Measurements from ENCODE around the gene RIMOC1.
A peak's percentile ranks its signal among the peaks of the same experiment; 100 is the strongest.

RIMOC1 gene

DNA sequence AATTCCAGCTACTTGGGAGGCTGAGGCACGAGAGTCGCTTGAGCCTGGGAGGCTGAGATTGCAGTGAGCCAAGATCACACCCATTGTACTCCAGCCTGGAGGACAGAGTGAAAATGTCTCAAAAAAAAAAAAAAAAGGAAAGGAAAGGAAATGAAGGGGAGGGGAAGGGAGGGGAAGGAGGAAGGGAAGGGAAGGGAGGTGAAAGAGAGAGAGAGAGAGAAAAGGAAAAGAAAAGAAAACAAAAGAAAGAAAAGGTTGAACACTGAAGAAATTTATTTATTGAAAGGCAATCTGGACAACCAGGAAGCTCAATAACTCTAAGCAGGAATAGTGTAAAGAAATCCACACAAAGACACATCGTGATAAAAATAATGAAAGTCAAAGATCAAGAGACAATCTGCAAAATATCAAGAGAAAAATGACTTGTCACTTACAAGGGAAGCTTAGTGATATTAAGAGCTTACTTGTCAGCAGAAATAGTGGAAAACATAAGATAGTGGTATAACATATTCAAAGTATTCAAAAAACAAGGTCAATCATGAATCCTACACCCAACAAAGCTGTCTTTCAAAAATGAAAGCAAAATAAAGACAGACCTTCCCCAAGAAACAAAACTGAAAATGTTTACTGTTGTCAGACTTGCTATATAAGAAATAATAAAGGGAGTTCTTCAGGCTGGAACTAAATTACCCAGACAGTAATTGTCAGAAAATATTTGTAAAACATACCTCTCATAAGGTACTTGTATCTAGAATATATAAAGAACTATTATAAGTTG, 10.9 kb upstream of the RIMOC1 start:
- no peak overlapping the region for H3K4me3 ChIP-seq (ENCODE audit: low read length)
- H3K9me3 ChIP-seq (ENCODE audit: insufficient read depth, low read depth, low read length) = peaks cover 2% of the 10 kb centered on the region; the same call in 1 of the 2 replicates
- no peaks in the 10 kb centered on the region for H3K36me3 ChIP-seq (ENCODE audit: insufficient read depth, low read depth, low read length)
- H3K27me3 ChIP-seq (ENCODE audit: insufficient read depth, low read length) = no peaks in the 10 kb centered on the region
- no peaks in the 10 kb centered on the region; the same call in 1 of the 2 replicates for H3K4me1 ChIP-seq (ENCODE audit: insufficient read depth, low read length)
- no peak overlapping the region for H3K9ac ChIP-seq (ENCODE audit: low read depth, low read length)
- H3K27ac ChIP-seq (ENCODE audit: low read length) = no peak overlapping the region

DNA sequence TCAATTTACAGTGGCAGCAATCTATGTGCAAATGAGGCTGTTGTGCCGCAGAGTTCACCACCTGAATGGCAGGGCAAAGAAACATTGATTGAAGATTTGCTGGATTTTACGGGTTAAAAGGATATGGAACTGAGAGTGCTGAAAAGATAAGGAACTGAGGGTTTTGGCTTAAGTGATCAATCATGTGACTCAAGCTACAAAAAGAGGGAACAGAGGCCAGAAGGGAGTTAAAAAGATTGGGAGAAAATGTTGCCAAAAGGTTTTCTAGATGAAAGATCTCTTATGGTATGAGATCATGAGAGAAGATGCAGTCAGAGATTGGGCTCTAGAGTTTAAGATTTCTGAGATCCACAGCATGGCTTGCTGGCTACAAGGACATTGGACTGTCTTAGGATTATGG, 7.9 kb upstream of the RIMOC1 start:
- H3K9ac ChIP-seq (ENCODE audit: low read depth, low read length) = no peak overlapping the region
- H3K27me3 ChIP-seq (ENCODE audit: insufficient read depth, low read length) = no peaks in the 10 kb centered on the region
- H3K4me3 ChIP-seq (ENCODE audit: low read length) = no peak overlapping the region
- H3K27ac ChIP-seq (ENCODE audit: low read length) = no peak overlapping the region
- H3K4me1 ChIP-seq (ENCODE audit: insufficient read depth, low read length) = no peaks in the 10 kb centered on the region; the same call in 1 of the 2 replicates
- H3K9me3 ChIP-seq (ENCODE audit: insufficient read depth, low read depth, low read length) = no peaks in the 10 kb centered on the region
- H3K36me3 ChIP-seq (ENCODE audit: insufficient read depth, low read depth, low read length) = no peaks in the 10 kb centered on the region

DNA sequence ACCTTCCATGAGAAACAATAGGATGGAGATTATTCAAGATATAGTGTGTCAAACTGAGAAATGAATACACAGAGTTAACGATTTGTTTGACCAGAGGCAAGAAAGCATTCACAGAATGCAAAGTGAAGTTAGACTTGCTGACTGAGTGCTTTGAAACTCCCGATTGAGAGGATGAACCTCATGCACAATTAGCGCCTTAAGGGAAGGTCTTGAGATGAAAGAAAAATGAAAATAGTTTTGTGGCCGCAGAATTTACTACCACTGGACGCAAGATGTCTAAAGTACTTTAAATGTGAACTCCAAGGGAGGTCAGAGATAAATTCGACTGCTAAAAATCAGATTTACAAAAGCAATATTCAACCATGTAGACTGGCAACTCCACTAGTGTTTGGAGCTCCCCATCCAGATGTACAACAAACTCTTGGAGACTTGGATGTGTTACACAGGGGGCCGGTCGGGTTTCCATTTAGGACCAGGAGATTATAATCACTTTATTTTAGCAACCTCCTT, 707 bp upstream of the RIMOC1 start:
- Histone ChIP-seq H3K27me3 (ENCODE audit: insufficient read depth, low read length) (no peaks in the 10 kb centered on the region), H3K4me1 (ENCODE audit: insufficient read depth, low read length) (peaks cover 6% of the 10 kb centered on the region; the same call in 1 of the 2 replicates), H3K27ac (ENCODE audit: low read length) (peak overlapping the region; percentile 59), H3K4me3 (ENCODE audit: low read length) (peak overlapping the region; percentile 75), H3K36me3 (ENCODE audit: insufficient read depth, low read depth, low read length) (peaks cover 17% of the 10 kb centered on the region), H3K9me3 (ENCODE audit: insufficient read depth, low read depth, low read length) (no peaks in the 10 kb centered on the region), H3K9ac (ENCODE audit: low read depth, low read length) (peak overlapping the region; percentile 71; the same call in 1 of the 2 replicates)

DNA sequence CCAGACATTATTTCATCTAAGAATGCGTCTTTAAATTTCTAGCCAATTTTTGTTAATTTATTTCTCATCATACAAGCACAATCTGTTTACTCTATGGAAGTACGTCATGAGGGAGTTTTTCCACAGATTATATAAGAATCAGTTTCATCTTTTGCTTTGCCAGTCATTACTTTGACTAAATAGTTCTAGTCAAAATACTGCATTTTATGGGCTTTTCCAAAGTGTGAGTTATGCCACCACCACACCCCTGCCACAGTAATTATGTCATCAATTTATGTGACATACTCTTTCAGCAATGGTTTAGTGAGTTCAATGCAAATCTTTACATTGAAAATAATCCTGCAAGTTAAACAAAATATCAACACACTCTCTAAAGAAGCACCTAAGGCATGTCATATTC, 2.0 kb downstream of the RIMOC1 start:
- no peak overlapping the region for H3K27ac ChIP-seq (ENCODE audit: low read length)

DNA sequence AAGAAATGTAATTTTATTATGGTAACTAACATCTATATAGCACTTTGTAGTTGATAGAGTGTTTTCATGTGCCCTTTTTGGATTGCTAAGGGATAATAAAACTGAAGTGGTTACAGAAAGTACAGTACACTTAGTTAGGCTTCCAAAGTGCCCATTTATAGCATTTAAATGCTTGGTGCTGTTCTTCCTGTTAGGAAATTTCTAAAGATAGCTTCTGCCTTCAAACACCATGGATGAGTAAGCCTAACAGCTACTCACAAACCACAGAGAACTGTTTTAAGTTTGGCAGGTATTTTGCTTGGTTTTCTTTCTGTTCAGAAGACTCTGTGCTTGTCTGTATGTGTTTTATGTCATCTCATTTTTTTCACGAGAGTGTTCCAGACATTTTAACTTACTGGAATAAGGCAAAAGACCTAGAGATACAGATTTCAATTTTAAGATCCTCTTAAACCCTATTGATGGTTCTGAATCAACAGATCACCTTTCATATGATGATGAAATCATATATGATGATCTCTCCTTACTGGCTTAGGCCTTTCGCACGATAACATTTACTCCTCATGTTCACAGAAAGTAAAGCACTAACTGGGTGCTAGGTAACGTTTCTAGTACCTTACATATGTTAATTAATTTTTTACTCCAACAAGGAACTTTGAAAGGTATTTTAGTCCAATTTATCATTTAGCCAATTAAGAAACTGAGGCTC, 4.4 kb downstream of the RIMOC1 start:
- Histone ChIP-seq H3K27me3 (ENCODE audit: insufficient read depth, low read length) (no peaks in the 10 kb centered on the region), H3K9ac (ENCODE audit: low read depth, low read length) (no peak overlapping the region), H3K4me1 (ENCODE audit: insufficient read depth, low read length) (peaks cover 3% of the 10 kb centered on the region; the same call in 1 of the 2 replicates), H3K4me3 (ENCODE audit: low read length) (no peak overlapping the region), H3K36me3 (ENCODE audit: insufficient read depth, low read depth, low read length) (peaks cover 64% of the 10 kb centered on the region), H3K27ac (ENCODE audit: low read length) (no peak overlapping the region), H3K9me3 (ENCODE audit: insufficient read depth, low read depth, low read length) (no peaks in the 10 kb centered on the region)

More for the DNA sequence above, 2.0 kb downstream of the RIMOC1 start:
- H3K9ac ChIP-seq (ENCODE audit: low read depth, low read length) = no peak overlapping the region
- H3K4me1 ChIP-seq (ENCODE audit: insufficient read depth, low read length) = peaks cover 6% of the 10 kb centered on the region; the same call in 1 of the 2 replicates
- no peaks in the 10 kb centered on the region for H3K27me3 ChIP-seq (ENCODE audit: insufficient read depth, low read length)
- no peaks in the 10 kb centered on the region for H3K9me3 ChIP-seq (ENCODE audit: insufficient read depth, low read depth, low read length)
- H3K4me3 ChIP-seq (ENCODE audit: low read length) = no peak overlapping the region
- H3K36me3 ChIP-seq (ENCODE audit: insufficient read depth, low read depth, low read length) = peaks cover 41% of the 10 kb centered on the region

DNA sequence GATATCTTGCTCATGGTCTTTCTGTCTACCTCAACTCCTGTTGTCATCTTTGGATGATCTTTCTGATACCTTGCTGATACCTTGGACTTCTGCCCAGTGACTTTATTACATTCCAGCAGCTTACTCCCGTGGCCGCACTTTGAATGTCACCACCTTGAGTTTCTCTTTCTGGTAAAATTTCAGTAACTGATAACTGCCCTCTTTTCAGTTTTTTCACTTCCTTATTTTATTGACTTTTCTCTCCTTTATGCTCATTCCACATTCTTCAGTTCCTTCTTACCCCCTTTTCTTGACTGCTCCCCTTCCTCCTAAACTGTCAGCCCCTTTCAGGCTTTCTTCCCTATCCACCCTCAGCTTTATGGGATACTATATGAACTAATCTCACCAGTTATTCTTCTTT, 14.0 kb downstream of the RIMOC1 start:
- no peaks in the 10 kb centered on the region for H3K27me3 ChIP-seq (ENCODE audit: insufficient read depth, low read length)
- H3K36me3 ChIP-seq (ENCODE audit: insufficient read depth, low read depth, low read length) = peaks cover 86% of the 10 kb centered on the region
- no peak overlapping the region for H3K9ac ChIP-seq (ENCODE audit: low read depth, low read length)
- H3K4me1 ChIP-seq (ENCODE audit: insufficient read depth, low read length) = peaks cover 3% of the 10 kb centered on the region; the same call in 1 of the 2 replicates
- H3K27ac ChIP-seq (ENCODE audit: low read length) = no peak overlapping the region
- H3K9me3 ChIP-seq (ENCODE audit: insufficient read depth, low read depth, low read length) = no peaks in the 10 kb centered on the region
- no peak overlapping the region for H3K4me3 ChIP-seq (ENCODE audit: low read length)

DNA sequence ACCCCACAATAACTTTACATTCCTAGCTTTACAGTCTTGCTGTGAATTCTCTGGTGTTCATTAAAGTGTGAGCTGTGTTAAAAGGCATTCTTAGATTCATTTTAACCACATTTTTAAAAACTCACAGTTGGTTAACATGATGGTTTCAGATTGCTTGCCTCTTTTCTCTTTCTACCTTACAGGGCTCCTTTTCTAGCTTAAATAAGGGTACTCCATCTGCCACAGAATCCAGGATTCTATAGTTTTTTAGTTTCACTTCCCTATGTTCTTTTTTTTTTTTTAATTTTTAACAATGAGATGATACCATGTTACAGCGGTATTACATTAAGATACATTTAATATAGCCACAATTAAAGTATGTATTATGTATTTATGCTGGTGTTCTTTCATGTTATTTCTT, 17.0 kb downstream of the RIMOC1 start:
- Histone ChIP-seq H3K9me3 (ENCODE audit: insufficient read depth, low read depth, low read length) (no peaks in the 10 kb centered on the region), H3K9ac (ENCODE audit: low read depth, low read length) (no peak overlapping the region), H3K27ac (ENCODE audit: low read length) (no peak overlapping the region), H3K4me3 (ENCODE audit: low read length) (no peak overlapping the region), H3K27me3 (ENCODE audit: insufficient read depth, low read length) (peaks cover 8% of the 10 kb centered on the region), H3K36me3 (ENCODE audit: insufficient read depth, low read depth, low read length) (peaks cover 57% of the 10 kb centered on the region), H3K4me1 (ENCODE audit: insufficient read depth, low read length) (peaks cover 3% of the 10 kb centered on the region; the same call in 1 of the 2 replicates)

DNA sequence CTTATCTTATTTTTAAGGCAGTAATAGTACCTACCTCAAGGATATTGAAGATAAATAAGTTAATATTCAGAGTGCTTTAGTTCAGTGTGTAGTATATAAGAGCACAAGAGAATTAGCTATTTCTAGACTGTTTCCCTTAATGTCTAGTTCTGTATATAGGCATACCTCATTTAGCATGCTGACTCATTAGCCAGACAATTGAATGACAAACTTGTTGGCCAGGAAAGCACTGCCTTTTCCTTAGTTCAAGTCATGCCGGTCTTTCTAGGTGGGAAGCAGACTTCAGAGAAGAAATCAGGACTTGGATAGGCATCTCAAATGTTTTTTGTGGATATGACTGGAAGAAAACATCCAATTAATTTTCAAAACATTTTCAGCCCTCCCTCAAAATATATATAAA, 17.7 kb downstream of the RIMOC1 start:
- H3K4me1 ChIP-seq (ENCODE audit: insufficient read depth, low read length) = peaks cover 3% of the 10 kb centered on the region; the same call in 1 of the 2 replicates
- no peak overlapping the region for H3K27ac ChIP-seq (ENCODE audit: low read length)
- peaks cover 8% of the 10 kb centered on the region for H3K27me3 ChIP-seq (ENCODE audit: insufficient read depth, low read length)
- H3K9me3 ChIP-seq (ENCODE audit: insufficient read depth, low read depth, low read length) = no peaks in the 10 kb centered on the region
- H3K4me3 ChIP-seq (ENCODE audit: low read length) = no peak overlapping the region
- H3K9ac ChIP-seq (ENCODE audit: low read depth, low read length) = no peak overlapping the region
- peaks cover 50% of the 10 kb centered on the region for H3K36me3 ChIP-seq (ENCODE audit: insufficient read depth, low read depth, low read length)

DNA sequence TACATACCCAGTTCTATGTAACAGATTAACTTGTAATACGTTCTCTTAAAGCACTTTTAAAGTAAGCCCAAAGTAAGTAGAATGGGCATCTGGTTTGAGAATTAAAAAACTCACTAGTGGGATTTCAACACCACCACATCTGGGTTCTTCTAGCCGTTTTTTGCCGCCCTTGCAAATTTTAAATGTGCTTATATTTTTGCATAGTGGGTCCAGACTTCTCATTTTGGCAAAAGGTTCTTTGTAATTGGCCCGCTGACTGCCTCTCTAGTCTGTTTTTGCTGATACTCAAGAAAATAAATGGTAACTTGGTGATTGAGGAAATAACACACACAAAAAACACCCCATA, 20.4 kb downstream of the RIMOC1 start:
- Histone ChIP-seq H3K4me3 (ENCODE audit: low read length) (peak overlapping the region; percentile 83), H3K4me1 (ENCODE audit: insufficient read depth, low read length) (peaks cover 3% of the 10 kb centered on the region; the same call in 1 of the 2 replicates), H3K27me3 (ENCODE audit: insufficient read depth, low read length) (peaks cover 8% of the 10 kb centered on the region), H3K9ac (ENCODE audit: low read depth, low read length) (peak overlapping the region; percentile 77; the same call in 1 of the 2 replicates), H3K9me3 (ENCODE audit: insufficient read depth, low read depth, low read length) (no peaks in the 10 kb centered on the region), H3K36me3 (ENCODE audit: insufficient read depth, low read depth, low read length) (peaks cover 23% of the 10 kb centered on the region), H3K27ac (ENCODE audit: low read length) (no peak overlapping the region)

DNA sequence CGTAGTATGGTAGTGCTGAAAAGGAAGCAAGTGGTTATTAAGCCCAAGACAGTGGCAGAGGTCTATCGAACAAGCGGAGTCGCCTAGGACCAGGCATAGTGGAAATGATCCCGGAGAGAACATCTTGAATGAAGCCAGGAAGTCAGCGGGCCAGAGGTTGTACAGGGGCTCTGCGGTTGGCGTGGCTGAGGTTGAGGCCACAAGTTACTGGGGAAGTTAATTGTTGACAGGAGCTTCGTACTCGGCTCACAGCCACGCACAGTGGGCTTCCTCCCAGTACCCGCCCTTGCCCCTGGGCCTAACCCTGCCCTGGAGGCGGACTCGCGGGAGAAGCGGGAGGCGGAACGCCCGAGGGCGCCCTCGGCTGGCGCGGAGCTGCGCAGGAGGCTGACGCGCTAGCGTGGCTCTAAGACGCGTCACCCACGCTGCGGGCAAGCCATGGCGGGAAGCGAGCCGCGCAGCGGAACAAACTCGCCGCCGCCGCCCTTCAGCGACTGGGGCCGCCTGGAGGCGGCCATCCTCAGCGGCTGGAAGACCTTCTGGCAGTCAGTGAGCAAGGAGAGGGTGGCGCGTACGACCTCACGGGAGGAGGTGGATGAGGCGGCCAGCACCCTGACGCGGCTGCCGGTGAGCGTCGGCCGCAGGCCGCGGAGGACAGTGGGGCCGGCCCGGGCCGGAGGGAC, 20.9 kb downstream of the RIMOC1 start, which contains the start of gene FBXO4:
TSS of gene FBXO4 (plus strand) at position 410 of the 683 bp plus-strand sequence. CDS start at position 439, 29 bp downstream.
- Histone ChIP-seq H3K36me3 (ENCODE audit: insufficient read depth, low read depth, low read length) (peaks cover 18% of the 10 kb centered on the region), H3K9me3 (ENCODE audit: insufficient read depth, low read depth, low read length) (no peaks in the 10 kb centered on the region), H3K4me1 (ENCODE audit: insufficient read depth, low read length) (peaks cover 3% of the 10 kb centered on the region; the same call in 1 of the 2 replicates), H3K9ac (ENCODE audit: low read depth, low read length) (peak within 1 kb of the TSS; percentile 77), H3K4me3 (ENCODE audit: low read length) (peak within 1 kb of the TSS; percentile 83), H3K27ac (ENCODE audit: low read length) (no peak within 1 kb of the TSS), H3K27me3 (ENCODE audit: insufficient read depth, low read length) (peaks cover 8% of the 10 kb centered on the region)

DNA sequence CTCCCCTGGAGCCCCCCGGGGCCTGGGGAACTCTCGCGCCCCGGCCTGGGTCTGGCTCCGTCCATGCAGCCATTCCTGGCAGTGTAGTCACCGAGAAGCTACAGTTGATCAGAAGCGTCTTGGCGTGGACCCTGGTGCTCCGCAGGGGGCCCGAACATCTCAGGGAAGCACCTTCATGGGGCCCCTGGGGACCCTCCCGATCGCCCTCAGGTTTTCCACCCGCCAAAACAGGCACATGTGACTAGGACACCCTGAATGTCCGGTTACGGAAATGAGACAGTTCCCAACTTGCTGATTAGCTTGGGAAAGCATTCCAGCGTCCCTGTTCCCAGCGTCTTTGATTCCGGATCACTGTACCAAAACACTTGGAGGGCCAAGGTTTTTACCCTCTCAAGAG, 21.4 kb downstream of the RIMOC1 start:
- H3K36me3 ChIP-seq (ENCODE audit: insufficient read depth, low read depth, low read length) = peaks cover 13% of the 10 kb centered on the region

More for the DNA sequence above, 21.4 kb downstream of the RIMOC1 start:
- peak overlapping the region; percentile 77; the same call in 1 of the 2 replicates for H3K9ac ChIP-seq (ENCODE audit: low read depth, low read length)
- H3K27ac ChIP-seq (ENCODE audit: low read length) = no peak overlapping the region
- no peaks in the 10 kb centered on the region for H3K9me3 ChIP-seq (ENCODE audit: insufficient read depth, low read depth, low read length)
- peak overlapping the region; percentile 83; the same call in 1 of the 2 replicates for H3K4me3 ChIP-seq (ENCODE audit: low read length)
- peaks cover 8% of the 10 kb centered on the region for H3K27me3 ChIP-seq (ENCODE audit: insufficient read depth, low read length)
- H3K4me1 ChIP-seq (ENCODE audit: insufficient read depth, low read length) = peaks cover 3% of the 10 kb centered on the region; the same call in 1 of the 2 replicates

Measured in iPS-20b (cell line).